ENCODE measurements around the gene SORCS2.

The SORCS2 gene

GRCh38 chr4:7692451-7693236 is 500.3 kb downstream of the SORCS2 start:
- DNase-seq (ENCODE audit: low spot score): no peak
- no peak overlapping the region for H3K27ac ChIP-seq
- no peak for TF ChIP-seq CTCF (IDR thresholded peaks at IDR 0.05)
- no peak overlapping the region for H3K4me3 ChIP-seq

- H3K27ac ChIP-seq: no peak overlapping the region
- H3K4me3 ChIP-seq: no peak overlapping the region
- TF ChIP-seq CTCF (IDR thresholded peaks at IDR 0.05): no peak
- DNase-seq (ENCODE audit: low spot score): no peak
Measured at GRCh38 chr4:7693237-7693608, 500.9 kb downstream of the SORCS2 start.

- Histone ChIP-seq H3K4me3 (no peak overlapping the region), H3K27ac (no peak overlapping the region)
- TF ChIP-seq CTCF (IDR thresholded peaks at IDR 0.05): no peak
- no peak for DNase-seq (ENCODE audit: low spot score)
Measured at GRCh38 chr4:7693711-7694110, 501.4 kb downstream of the SORCS2 start.

- no peak for DNase-seq (ENCODE audit: low spot score)
- Histone ChIP-seq H3K27ac (no peak overlapping the region), H3K4me3 (no peak overlapping the region)
- no peak for TF ChIP-seq CTCF (IDR thresholded peaks at IDR 0.05)
Measured at GRCh38 chr4:7694324-7694723, 502.0 kb downstream of the SORCS2 start.

GRCh38 chr4:7697343-7697742 is 505.0 kb downstream of the SORCS2 start:
- no peak overlapping the region for H3K4me3 ChIP-seq
- DNase-seq (ENCODE audit: low spot score): no peak
- TF ChIP-seq CTCF (IDR thresholded peaks at IDR 0.05): no peak
- no peak overlapping the region for H3K27ac ChIP-seq

GRCh38 chr4:7697821-7698220 is 505.5 kb downstream of the SORCS2 start:
- no peak for DNase-seq (ENCODE audit: low spot score)
- TF ChIP-seq CTCF (IDR thresholded peaks at IDR 0.05): no peak
- H3K27ac ChIP-seq: no peak overlapping the region
- no peak overlapping the region for H3K4me3 ChIP-seq

GRCh38 chr4:7698584-7698983 is 506.2 kb downstream of the SORCS2 start:
- H3K27ac ChIP-seq: peak overlapping the region in 1 of 2 donors; percentile 6
- no peak for DNase-seq (ENCODE audit: low spot score)
- TF ChIP-seq CTCF (IDR thresholded peaks at IDR 0.05): no peak
- H3K4me3 ChIP-seq: no peak overlapping the region
